Amniotic epithelial cell (primary cell): ENCODE data around the gene CLSTN2.

Experiments used
- DNase-seq: peaks from one replicate; pipeline ENCODE4 v3.0.0-alpha.2; 2010; ENCODE audit warnings: low read depth

The CLSTN2 gene

DNA sequence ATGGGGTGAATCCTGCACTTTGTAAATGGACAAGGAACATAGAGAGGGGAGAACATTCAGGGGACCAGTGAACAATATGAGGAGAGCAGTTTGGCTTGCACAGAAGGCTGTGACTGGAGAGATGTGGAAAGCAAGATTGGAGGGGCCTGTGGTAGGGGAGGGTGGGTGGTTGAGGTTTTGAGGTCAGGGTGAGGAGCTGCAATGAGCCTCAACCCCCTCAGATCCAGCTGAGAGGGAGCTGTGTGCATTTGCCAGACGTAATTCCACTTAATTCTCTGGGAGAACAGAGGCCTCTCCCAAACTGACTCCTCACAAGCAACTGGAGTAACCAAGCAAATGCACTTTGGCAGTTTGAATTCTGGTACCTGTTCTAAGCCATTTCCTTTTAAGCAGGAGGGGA, 489.7 kb downstream of the CLSTN2 start:
- no peak for DNase-seq

DNA sequence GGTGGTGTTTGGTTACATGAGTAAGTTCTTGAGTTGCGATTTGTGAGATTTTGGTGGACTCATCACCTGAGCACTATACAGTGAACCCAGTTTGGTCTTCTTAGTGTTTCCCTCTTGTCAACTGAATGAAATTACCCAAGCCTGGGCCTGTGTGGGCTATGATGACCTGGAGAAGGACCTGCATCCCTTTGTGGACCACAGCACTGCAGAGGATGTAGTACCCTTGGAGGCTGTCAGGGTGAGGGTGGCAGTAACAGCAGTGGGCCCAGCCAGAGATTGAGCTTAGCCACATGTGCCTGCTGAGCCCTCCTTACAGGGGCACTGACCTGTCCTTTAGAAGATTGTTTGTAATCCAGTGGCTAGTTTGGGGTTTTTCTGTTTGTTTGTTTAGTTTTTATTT, 492.8 kb downstream of the CLSTN2 start:
- DNase-seq: no peak

DNA sequence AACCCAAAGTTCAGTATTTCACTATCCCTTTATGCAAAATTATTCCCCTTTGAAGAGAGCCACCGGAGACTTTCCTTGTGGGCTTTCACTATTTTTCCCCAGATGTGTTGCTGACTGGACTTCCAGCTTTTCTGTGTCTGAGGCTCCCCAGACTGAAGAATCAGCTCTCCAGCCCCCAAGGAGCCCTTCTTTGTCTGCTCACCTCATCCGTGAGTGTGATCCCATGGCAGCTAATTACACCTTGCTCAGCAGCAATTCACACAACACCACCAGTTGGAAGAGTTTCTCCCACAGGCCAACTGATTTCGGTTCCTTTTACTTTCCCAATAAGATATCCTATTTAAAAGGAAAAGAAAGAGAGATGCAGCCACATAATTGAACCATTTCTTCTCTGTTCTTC, 493.4 kb downstream of the CLSTN2 start:
- no peak for DNase-seq

DNA sequence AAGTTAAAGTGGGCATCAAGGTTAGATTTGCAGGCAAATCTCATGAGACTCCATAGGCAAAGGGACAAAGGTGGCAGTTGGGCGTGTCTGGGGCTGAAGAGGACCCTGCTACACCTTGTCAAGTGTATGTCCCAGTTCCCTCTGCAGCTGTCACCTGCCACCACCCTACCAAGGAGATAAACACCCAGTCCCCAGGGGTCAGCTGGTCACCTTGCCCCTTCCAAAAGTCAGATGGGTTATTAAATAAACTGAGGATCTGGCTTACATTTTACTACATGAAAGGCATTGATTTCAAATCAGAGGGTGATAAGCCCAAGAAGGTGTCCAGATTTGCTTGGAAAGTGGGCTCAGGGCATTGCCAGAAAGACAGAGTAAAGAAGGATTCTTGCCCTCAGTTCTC, 494.8 kb downstream of the CLSTN2 start:
- no peak for DNase-seq

DNA sequence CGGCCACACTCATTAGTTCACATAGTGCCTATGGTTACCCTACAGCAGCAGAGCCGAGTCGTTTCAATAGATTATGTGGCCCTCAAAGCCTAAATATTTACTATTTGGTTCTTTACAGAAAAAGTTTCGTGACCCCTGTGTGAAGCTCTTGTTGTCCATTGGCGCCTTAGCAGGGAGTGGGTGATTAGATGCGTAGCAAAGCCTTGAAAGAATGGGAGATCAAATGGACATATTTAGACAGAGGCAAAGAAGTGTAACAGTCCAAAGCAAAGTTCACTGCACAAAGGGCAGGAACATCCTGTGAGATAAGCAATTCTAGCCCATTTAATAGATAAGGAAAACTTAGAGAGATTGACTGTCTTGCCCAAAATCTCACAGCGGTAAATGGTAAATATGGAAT, 495.5 kb downstream of the CLSTN2 start:
- no peak for DNase-seq

DNA sequence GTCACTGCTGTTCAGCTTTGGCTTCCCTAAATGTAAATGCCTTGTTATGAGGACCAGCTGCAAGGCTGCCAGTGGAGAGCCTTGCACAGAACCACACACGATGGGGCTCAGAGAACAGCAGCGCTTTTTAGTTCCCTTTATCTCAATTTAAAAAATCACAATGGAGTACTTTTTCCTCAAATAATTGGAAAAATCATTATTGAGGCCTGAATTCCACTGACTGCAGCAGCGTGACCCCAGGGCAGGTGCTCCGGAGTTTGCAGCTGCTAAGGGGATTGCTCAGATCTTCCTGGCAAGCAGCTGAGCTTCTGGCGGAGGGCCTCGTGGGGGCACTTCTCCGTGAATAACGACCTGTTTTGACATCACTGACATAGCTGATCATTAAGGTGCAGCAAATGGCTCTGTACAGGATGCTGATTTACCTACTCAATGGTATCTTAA, 497.3 kb downstream of the CLSTN2 start:
- DNase-seq: no peak

DNA sequence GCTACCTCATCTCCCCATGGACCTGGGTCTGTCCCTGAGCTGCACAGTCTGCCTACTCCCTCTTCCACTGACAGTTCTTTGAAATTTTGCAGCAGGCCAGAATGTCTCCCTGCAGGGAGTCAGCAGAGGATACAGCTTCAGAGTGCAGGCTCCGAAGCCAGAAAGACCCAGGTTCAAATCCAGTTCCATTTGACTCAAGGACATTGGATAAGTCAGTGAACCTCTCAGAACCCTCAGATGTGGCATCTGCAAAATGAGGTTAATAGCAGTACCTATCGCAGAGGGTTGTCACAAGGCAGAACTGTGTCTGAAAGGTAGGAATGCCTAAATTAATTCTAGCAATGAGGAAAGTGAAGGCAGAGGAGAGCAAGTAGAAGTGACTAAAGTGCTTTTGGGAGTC, 498.4 kb downstream of the CLSTN2 start:
- no peak for DNase-seq

DNA sequence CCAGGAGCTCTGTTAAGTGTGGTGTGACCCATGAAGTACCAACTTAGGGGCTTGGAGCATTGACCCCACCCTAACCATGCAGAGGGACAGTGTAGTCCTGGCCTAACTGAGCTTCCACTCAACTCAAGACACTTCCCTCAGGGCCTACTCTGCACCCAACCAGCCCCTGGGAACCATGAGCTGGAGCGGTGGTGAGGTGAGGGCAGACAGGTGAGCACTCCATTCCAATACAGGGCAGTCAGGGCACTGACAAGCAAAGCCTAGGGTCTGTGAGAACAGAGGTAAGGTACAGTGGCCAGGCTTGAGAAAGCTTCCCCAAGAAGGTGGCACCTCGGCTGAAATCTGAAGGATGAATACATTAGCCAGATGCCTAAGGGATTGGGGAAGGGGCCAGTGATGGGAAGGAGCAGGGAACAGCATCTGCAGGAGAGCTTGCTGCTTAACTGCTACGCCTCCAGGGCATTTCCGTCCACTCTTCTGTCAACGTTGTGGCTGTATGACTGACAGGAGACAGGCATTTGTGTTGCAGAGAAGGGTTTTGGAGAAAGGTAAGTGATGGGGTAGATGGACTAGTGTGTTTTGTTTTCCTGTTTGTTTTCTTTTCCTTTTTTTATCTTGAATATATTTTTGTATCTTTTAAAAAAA, 499.4 kb downstream of the CLSTN2 start:
- DNase-seq: no peak

DNA sequence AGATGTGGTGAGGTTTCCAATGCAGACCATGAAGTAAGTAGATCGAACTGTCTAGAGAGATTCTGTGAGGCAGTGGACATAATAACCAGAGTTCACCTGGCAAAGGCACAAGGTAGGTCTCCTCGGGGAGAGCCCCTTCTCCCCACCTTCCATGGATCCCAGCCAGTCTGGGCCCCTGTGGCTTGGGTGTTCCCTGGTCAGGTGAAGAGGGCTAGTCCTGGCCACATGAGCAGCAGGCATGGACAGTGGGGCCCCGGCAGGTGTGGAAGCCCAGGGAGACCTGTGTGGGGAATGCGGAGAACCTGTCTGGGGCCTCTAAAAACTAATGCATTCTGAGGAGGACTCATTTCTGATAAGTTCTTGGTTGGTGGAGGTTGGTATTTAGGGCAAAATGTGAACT, 501.4 kb downstream of the CLSTN2 start:
- DNase-seq: no peak

DNA sequence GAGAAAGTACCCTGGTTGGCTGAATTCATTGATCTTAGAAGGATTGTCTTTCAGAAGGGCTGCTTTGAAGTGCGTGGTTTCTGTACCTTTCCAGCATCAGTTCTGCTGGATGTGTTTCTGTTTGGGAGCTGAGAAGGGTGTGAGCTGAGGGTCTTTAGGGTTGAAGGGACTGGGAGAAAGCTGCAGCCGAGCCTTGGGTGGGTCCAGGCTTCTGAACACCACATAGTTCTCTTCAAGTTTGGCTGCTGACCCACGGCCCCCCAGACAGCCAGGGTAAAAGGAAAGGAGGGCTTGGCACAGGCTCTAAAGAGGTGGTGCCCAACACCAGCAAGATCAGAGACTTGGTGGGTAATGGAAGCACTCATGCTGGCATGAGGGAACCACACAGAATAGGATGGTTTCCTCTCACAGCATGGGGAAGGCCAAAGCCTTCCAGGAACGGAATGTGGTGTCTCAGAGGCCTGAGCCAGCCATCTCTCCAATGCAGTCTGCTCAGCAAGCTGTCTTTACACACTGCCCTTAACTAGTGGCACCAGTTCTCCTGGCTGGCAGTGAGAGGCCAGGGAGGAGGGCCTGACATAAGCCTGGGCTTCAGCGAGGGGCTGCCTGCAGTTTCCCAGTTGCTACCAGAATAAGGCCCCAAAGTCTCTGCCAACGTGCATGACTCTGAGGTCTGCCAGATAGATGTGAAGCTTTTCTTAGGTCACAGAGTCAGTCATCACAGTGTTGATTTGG, 503.9 kb downstream of the CLSTN2 start:
- no peak for DNase-seq

DNA sequence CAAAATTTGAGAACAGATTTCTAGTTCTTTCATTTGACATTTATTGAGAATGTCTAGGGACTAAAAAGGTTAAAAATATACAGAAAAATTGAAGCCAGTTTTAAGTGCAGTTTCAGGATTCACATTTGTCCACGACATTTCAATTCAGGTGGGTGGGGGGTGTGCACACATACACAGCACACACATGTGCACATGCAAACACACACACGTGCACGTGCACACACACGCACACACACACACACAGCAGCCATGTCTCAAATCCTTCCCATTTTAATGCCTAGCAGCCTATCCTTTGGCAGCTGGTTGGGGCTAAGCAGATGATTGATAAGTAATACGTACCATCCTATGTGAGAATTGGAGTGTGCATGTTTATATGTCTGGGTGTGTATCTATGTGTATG, 504.5 kb downstream of the CLSTN2 start:
- DNase-seq: no peak

DNA sequence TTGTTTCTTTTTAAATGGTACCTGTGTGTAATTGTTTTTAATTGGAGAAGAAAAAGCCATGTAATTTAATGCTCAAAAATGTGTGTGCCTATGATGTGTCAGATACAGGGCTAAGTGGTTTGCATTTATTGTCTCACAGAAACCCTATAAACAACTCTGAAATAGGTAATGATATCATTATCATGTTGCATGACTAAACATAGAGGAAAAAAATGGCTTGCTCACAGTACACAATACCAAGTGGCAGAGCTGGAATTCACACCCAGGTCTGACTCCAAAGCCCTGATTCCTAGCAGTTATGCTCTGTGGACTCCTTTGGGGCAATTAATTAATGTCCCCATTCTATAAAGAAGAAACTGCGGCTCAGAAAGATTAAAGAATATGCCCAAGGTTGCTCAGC, 505.5 kb downstream of the CLSTN2 start:
- DNase-seq: no peak

DNA sequence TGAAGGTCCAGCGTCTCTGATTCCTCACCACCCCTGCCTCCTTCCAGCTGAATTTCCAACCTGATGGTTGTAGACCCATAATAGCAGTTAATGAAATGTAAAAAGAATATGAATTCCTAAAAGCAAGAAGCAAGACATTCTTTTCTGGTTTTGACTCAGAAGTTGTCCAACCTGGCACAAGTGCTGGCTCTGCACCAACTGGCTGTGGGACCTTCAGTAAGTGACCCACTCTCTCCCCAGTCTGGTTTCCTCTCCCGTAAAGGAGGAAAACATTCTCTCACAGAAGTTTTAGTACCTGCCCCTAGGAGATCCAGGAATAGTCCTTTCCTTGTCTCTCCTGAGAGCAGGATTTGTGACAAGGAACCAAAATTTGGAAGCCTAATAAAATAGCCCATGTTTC, 506.0 kb downstream of the CLSTN2 start:
- DNase-seq: no peak

DNA sequence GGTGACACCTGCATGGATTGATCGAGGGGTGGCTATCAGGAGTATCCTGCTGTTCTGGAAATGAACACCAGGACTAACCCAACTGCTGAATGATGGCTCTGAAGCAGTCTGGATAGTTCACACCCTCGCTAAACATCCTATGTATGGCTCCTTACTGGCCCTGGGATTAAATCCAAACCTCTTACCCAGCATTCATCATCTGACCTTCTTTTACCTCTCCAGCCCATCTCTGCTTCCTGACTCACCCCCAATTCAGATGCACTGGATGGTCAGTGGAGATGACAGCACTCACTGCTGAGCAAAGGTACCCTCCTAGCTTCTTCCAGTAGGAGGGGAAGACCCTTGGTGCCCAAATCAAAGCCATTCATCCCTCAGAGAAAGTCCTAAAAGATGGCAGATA, 507.6 kb downstream of the CLSTN2 start:
- no peak for DNase-seq

DNA sequence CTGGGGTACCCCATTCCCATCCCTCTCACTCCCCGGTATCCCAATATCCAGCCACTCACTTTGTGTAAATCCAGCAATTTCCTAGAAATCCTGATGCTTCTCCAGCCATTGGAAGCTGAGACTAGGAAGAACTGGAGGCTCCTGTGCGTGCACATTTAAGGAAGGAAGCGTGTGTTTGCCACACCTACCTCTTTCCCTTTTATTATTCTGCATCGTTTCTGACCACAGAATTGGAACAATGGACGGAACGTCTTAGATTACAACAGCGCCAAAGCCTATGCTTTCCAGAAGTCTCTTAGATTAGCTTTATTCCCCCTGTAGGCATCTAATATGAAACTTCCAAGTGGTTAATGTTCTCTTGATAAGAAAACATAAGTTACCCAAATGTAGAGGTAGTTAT, 508.1 kb downstream of the CLSTN2 start:
- no peak for DNase-seq

DNA sequence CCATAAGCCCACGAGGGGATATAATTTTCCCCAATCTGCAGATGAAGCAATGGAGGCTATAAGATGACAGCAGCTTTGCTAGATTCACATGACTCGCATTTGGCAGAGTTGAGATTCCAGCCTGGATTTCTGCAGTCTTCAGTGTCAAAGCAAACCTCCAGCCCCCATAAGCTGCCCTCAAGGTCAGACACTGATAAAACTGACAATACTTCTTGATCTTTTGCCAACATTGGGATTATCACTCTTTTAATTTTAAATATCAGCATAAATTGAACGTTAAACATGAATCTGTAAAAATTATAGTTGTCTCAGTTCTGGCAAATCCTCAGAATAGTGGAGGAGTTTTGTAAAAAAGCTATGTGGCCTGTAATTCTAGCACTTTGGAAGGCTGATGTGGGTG, 508.8 kb downstream of the CLSTN2 start:
- no peak for DNase-seq

DNA sequence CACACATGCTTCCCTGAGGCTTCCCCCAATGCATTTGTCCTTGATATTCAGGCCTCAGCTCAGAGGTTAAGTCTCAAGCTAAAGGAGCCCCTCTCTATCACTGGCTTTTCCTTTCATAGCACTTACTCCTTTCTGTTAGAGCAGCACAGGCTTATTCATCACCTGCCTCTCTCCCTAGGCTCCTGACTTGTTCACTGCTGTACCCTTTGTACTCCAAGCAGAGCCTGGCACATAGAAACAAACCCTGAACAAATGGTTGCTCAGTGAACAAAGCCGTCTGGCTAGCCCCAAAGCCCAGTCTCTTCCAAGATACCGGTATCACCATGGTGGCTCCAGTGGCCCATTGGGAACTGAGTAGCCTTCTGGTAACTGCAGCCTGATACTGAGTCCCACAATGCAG, 511.7 kb downstream of the CLSTN2 start:
- no peak for DNase-seq

DNA sequence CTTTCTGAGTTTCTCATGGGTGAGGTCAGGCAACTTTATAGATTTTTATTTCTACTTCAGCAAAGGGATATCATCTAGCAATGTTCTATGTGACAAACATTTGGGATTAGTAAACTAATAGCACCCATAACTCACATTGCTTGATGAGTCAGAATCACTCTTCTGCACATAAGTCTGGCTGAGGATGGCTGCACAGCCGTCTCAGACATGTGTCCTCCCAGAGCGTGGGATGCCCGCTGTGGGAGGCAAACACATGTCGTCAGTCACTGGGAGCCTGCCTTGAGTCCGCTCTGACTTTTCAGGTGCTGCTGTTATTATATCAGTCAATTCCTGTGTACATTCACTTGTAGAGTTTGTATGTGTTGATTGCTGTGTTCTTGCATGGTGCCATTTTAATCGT, 512.2 kb downstream of the CLSTN2 start:
- DNase-seq: no peak

DNA sequence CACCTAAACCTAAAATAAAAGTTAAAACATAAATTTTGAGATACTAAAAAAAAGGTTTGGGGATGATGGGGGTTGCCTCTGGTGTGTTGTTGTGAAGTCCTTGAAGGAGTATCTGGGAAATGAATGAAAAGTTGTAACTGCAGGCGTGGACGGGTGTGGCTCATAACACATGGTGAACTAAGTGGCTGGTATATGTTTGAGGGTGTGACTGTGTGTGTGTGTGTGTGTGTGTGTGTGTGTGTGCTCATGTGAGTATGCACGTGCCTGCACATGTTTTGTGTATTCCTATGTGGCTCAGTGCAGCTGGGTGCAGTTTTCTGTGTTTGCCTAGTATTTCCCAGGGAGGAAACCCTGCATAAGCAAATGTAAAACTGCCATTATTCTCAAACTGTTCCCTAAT, 513.0 kb downstream of the CLSTN2 start:
- no peak for DNase-seq

DNA sequence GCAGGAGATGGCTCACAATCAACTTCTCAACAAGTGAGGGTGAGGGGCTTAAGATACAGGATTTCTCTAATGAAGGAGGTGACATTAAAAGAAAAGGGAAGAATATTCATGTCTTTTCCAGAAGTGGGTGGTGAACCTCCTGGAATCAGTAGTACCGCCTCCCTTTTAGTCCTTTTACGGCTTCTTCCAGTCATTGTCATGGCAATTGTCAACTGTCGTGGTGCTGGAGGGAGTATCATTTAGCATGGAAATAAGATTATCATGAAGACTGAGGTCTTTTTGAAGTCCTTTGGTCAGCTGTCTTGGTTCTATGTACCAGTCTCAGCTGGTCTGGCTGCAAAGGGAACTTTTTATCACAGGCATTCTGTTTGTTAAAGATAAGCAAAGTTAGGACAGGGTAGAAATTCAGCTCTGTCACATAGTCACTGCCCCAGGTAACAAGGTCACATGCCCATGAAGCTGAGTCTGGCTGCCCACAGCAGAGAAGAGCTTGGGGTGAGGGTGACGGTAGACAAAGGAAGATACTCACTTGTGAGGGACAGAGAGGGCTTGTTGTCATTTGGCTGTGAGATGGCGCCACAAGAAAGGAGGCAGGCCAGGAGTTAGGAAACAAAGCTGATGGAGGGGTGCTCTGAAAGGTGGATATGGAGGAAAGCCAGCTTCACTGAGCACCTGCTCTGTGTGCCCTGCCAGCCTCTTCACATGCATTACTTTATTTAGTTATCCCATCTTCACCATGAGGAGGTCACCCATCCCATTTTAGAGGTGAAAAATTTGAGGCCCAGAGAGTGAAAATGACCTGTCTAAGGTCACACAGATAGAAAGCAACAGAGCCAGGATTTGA, 514.6 kb downstream of the CLSTN2 start:
- no peak for DNase-seq

DNA sequence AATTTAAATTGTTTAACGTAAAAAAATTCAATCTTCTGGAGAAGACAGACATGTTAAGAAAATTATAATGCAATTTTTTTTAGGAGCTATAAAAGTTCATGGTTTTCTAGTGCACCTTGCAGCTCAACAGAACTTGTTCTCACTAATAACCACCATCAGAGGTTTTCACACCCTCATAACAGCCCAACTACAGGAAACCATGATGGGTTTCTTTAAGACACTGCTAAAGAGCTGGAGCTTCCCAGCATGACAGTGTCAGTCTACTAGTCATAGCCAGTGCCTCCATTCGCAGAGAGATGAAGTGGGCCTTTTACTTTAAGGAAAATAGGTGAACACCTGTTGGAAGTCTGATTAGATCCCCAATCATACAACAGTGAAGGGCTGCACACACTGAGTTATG, 518.8 kb downstream of the CLSTN2 start:
- no peak for DNase-seq

DNA sequence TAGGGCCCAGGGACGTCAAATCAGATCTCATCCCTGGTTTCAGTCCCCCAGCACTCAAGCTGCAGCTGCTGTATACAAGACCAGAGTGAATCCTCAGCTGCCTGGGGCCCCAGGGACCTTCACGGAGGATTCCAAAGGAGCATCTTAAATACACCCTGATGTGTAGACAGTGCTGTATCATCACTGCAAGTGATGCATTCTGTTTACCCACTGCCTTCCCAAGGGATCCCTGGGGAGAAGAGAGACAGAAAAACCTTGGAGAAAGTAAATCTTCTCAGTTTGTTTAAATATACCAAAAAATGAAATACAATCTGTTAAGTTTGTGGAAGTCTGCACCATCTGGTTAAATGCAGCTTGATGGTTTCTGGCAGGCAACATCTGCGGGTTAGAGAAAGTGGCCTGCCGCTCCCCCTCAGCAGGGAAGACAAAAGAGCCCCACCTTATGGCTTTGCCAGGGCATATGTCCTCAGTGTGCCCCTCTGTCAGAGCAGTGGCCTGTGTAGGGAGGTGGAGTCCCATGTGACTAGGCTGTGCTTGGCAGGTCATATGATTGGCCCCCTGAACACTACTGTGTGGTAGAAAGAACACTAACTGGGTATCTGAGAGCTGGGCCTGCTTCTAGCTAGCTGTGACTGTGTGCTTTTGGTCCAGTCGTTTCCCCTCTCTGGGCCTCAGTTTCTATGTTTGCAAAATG, 520.7 kb downstream of the CLSTN2 start:
- no peak for DNase-seq

DNA sequence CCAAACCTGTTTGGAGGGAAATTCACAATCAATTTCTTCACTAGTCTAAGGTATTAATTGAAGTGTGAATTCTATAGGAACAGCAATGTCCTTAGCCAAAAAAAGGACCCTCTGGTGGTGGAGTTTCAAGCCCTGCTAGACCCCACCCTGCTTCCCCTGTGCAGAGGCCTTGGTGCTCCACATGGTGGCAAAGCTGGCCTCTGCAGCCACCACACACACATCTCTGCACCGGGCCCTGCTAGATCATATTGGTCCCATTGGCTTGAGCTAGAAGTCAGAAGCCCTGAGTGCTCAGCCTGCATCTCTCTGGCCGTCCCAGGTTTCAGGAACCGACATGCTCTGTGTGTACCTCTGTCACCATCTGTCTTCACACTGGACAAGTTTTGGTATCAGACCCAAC, 522.0 kb downstream of the CLSTN2 start:
- no peak for DNase-seq
